Ammon's horn (tissue), 1 donor: ENCODE data around the gene CCL5.
"Not testable (repeated sequence)": the region's sequence is repeated elsewhere in the genome, so short reads cannot be mapped to it uniquely, and the experiment has no call there.

ENCODE experiments used
- DNase-seq: peaks from one replicate; pipeline ENCODE4 v3.0.0-alpha.2; 2016; ENCODE audit warnings: low spot score

Gene CCL5

GRCh38 chr17:35898283-35899070 lies 18.3 kb upstream of the CCL5 start:
- DNase-seq: no peak

- not testable (repeated sequence) for DNase-seq
Measured at GRCh38 chr17:35897772-35898171, 17.6 kb upstream of the CCL5 start.

GRCh38 chr17:35895636-35896587 lies 15.8 kb upstream of the CCL5 start:
- peak; percentile 8 for DNase-seq

GRCh38 chr17:35894206-35894605 lies 14.0 kb upstream of the CCL5 start:
- no peak for DNase-seq

GRCh38 chr17:35893751-35894150 lies 13.6 kb upstream of the CCL5 start:
- no peak for DNase-seq

- DNase-seq: no peak
Measured at GRCh38 chr17:35892091-35893035, 12.2 kb upstream of the CCL5 start.

GRCh38 chr17:35891269-35891668 lies 11.1 kb upstream of the CCL5 start:
- DNase-seq: no peak

GRCh38 chr17:35890774-35891155 lies 10.6 kb upstream of the CCL5 start:
- DNase-seq: no peak

GRCh38 chr17:35889818-35890773 lies 9.9 kb upstream of the CCL5 start:
- DNase-seq: peak; percentile 54

- DNase-seq: no peak
Measured at GRCh38 chr17:35889241-35889640, 9.1 kb upstream of the CCL5 start.

- DNase-seq: no peak
Measured at GRCh38 chr17:35878361-35878760, 1.8 kb downstream of the CCL5 start.

GRCh38 chr17:35877345-35878029 lies 2.7 kb downstream of the CCL5 start:
- no peak for DNase-seq

- no peak for DNase-seq
Measured at GRCh38 chr17:35876534-35876933, 3.6 kb downstream of the CCL5 start.

GRCh38 chr17:35875800-35876139 lies 4.4 kb downstream of the CCL5 start:
- DNase-seq: no peak

- DNase-seq: no peak
Measured at GRCh38 chr17:35875072-35875799, 4.9 kb downstream of the CCL5 start.

- DNase-seq: no peak
Measured at GRCh38 chr17:35872196-35872980, 7.8 kb downstream of the CCL5 start.

- peak; percentile 20 for DNase-seq
Measured at GRCh38 chr17:35870906-35871819, 9.0 kb downstream of the CCL5 start.

GRCh38 chr17:35868737-35869136 lies 11.4 kb downstream of the CCL5 start, which contains the start of gene HEATR9:
HEATR9 (minus strand) TSS chr17:35868891; CDS start chr17:35868742, 149 bp downstream.
- no peak for DNase-seq
